ENCODE measurements around the gene EMP2.
"Not testable (repeated sequence)": the region's sequence is repeated elsewhere in the genome, so short reads cannot be mapped to it uniquely, and the experiment has no call there.

The EMP2 gene

GRCh38 chr16:10579965-10580882 lies at the start of gene EMP2:
EMP2 (minus strand) TSS chr16:10580598; CDS start chr16:10547617, 32,981 bp downstream.
- DNase-seq (ENCODE audit: low spot score) = no peak

DNA sequence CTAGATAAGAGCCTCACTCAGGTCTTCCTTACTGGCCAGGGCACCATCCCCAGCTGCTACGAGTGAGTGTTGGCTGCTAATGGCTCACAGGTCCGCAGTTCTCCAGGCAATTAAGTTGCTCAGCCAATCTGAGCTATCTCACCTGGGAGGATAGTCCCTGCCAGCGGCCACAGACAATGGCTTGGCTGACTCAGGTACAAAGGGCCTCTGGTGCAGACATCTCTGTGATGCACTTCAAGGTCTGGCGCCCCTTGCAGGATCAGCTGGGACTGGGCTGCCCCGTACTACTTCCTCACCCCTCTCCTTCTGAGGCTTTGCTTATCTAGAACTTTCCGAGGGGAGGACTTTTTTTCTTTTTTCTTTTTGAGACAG lies 49.2 kb upstream of the EMP2 start:
- DNase-seq (ENCODE audit: low spot score) = no peak

DNA sequence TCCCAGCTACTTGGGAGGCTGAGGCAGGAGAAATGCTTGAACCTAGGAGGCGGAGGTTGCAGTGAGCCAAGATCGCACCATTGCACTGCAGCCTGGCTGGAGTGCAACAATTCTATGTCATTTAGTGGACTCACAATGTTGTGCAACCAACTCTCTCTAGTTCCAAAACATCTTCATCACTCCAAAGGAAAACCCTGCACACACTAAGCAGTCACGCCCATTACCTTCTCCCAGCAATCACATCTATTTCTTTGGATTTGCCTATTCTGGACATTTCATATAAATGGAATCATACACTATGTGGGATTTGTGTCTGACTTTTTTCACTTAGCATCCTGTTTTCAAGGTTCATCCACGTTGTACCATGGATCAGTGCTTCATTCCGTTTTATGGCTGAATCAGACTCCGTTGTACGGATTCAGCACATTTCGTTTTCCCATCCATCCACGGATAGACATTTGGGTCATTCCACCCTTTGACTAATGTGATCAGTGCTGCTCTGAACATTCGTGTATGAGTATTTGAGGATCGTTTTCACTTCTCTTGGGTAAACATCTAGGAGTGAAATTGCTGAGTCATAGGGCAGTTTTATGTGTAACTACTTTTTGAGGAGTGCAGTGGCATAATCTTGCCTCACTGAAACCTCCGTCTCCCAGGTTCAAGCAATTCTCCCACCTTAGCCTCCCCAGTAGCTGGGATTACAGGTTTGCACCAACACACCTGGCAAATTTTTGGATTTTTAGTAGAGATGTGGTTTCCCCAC lies 45.4 kb upstream of the EMP2 start:
- no peak for DNase-seq (ENCODE audit: low spot score)

DNA sequence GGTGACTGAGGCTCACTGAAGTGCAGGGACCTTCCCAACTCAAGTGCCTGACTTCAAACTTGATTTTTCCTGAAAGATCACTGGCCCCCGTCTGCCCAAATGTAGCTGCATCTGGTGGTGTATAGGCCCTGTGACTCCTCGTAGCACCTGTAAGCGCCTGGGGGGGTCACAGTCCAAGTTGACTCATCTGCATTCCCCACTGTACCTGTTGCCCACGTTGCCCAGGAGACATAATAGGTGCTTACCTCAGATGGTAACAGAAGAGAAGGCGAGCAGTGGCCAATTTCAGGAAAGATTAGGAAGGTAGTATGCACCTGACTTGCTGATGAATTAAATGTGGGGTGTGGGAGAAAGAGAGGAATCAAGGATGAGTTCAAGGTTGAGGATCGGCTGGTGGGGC lies 44.1 kb upstream of the EMP2 start:
- no peak for DNase-seq (ENCODE audit: low spot score)

DNA sequence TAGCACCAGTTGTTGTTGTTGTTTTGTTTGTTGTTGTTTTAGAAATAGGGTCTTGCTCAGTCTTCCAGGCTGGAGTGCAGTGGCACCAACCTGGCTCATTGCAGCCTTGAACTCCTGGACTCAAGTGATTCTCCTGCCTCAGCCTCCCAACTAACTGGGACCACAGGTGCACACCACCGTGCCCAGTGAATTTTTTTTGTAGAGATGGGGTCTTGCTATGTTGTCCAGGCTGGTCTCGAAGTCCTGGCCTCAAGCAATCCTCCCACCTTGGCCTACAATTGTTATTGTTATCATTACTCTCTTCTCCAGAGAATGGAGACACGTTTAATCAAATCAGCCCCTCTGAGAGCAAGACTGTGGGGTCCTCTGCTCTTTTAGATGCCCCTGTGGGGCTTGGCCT lies 42.7 kb upstream of the EMP2 start:
- DNase-seq (ENCODE audit: low spot score) = no peak

DNA sequence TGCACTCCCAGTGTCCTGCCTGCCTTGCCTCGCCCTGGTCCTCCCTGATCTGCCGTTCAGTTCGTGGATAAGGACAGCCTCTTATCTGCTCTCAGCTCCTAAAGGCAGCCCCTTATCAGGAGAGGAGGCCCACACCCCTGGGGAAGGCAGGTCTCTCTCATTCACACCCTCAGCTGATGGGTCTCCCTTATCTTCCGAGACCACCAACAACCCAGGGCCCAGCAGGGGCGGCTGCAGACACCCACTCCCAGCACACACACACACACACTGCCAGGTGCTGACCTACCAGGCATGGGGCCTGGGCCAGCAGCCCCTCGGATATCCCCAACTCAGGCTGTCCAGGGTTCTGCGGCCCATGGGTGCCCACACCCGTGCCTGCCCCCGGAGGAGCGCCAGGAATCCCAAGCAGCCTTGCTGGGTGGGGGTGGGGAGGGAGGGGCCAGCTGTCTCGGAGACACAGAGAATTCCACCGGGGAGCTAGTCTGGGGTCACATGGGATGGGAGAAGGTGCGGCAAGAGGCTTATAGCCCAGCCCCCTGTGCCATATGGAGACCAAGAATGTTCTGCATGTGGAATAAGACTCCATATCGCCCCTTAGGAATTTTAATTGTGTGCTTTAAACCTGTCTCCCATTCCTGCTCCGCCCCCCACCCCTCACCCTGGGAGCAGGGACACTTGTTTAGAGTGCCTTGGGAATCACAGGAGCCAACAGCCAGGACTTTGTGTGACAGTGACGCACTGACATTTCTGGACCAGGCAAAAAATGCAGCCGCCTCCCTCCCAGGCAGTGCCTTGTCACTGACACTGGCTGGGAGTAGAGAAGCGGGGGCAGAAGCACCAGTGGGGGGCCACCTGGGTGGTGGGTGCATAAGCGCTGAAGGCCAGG lies 41.9 kb upstream of the EMP2 start:
- no peak for DNase-seq (ENCODE audit: low spot score)

DNA sequence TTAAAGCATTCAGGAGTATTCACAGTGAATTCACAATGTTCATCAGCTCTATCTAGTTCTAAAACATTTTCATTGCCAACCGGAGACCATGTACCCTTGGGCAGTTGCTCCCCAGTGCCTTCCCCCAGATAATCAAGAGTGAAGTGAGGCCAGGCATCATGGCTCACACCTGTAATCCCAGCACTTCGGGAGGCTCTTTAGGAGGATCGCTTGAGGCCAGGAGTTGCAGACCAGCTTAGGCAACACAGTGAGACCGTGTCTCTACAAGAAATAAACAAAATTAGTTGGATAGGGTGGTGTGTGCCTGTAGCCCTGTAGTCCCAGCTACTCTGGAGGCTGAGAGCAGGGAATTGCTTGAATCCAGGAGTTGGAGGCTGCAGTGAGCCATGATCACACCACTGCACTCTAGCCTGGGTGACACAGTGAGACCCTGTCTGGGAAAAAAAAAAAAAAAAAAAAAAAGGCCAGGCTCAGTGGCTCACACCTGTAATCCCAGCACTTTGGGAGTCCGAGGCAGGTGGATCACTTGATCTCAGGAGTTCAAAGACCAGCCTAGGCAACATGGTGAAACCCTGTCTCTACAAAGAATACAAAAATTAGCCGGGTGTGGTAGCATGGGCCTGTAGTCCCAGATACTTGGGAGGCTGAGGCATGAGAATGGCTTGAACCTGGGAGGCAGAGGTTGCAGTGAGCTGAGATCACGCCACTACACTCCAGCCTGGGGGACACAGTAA lies 41.0 kb upstream of the EMP2 start:
- not testable (repeated sequence) for DNase-seq (ENCODE audit: low spot score)

GRCh38 chr16:10620120-10620519 lies 39.7 kb upstream of the EMP2 start:
- DNase-seq (ENCODE audit: low spot score) = no peak

DNA sequence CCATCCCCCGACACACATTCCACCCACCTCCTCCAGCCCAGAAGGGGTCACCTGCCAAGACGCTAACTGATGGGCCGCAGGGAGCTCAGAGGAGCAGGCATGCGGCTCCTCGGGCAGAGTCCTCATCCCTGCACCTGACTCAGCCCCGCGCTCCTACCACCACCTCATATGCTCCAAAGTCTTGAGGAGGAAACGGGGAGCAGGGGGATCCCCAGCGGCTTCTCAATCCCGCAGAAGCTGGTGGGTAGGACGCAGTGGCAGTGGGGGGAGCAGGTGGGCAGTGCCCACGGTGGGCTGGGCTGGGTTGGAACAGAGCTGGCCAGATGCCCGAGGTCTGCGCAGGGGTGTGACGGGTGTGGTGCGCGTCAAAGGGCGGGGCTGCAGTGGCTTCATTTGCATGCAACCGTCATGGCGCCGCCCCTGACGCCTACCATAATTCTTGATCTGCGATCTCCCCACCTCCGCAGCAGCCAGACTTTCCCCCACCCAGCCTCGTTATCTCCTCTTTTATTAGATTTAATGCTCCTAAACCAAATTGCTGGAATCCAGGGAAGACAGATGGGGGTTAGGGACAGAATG lies 39.0 kb upstream of the EMP2 start:
- DNase-seq (ENCODE audit: low spot score) = no peak

DNA sequence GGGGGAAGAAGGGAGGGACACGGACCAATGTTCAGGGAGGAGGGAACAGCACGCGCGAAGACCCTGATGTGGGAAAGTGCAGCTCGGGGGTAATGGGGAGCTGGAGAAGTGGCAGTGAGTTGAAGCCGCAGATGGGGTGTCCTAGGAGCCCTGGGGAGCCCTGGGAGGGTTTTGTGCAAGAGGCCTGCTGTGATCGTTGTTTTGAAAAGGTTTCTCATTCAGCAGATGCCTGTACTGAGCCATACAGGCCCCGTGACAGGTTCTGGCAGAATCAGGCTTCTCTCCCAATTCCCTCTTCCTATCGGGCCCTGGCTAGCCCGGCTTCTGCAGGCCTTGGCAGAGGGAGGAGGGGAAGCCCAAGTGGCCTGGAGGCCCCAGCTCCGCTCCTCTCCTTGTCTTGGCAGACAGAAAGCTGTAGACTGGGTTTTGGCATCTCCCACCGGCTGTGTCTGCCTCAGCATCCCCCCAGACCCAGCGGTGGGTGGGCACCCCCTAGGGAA lies 38.4 kb upstream of the EMP2 start:
- no peak for DNase-seq (ENCODE audit: low spot score)

- DNase-seq (ENCODE audit: low spot score) = no peak
Observed at GRCh38 chr16:10617662-10618420, 37.4 kb upstream of the EMP2 start.

DNA sequence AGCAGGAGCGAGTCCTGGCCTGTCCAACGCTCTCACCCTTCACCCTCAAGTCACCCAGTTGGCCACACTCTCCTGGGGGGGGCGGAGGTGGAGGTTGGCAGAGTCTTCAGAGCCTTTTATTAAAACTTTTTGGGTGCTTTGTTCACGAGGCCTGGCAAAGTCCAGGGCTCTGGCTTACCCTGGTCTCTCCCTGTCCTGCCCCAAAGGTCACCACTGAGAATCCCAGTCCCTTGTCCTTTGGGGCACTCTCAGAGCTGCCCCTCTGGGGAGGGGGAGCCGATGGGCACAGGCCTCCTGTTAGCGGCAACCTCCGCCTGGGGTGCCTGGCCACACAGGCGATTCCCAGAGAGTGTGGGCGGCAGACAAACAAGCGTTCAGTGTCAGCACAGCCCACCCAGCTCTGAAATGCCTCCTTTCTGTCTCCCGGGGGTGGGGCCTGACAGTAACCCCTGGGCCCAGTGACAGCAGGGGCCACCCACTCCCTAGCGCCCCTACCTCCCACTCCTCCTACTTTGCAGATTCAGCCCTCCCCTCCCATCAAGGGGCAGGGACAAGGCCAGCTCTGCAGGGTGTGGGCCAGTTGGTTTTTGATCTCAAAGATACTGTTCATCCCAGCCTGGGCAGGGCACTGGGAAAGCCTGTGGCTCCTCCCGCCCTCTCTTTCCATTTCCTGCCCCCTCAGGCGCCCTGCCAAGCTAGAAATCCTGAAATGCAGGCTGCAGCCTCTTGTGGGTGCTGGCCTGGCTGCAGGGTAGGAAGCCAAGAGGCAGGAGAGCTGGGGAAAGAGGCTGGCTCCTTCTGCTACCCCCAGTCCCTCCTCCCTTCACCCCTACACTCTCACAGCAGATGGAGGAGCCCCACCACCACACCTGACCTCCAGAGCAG lies 36.6 kb upstream of the EMP2 start:
- no peak for DNase-seq (ENCODE audit: low spot score)

DNA sequence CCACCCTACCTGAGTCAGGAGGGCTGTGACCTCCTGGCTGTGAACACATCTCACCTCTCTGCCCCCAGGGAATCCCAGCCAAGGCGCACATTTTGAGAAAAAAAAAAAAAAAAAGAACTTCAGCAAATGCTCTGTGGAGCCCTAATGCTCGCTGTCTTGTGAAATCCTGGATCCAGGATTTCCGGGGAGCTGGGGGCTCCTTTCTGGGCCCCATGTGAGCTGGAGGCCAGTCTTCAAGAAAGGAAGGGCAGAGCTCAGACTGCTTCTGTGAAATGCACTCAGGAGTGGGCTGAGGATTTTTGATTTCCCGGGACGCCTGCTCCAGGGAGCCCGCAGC lies 36.0 kb upstream of the EMP2 start:
- DNase-seq (ENCODE audit: low spot score) = no peak

DNA sequence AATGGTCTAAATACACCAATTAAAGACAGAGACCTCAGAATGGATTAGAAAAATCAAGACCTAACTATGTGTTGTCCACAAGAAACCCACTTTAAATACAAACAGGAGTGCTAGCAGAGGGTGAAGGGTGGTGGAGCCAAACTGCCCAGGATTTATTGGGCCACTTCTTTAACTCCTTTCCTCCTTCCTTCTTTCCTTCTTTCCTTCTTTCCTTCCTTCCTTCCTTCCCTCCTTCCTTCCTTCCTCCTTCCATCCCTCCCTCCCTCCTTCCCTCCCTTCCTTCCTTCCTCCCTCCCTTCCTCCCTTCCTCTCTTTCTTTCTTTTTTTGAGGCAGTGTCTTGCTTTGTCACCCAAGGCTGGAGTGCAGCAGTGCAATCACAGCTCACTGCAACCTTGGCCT lies 34.3 kb upstream of the EMP2 start:
- DNase-seq (ENCODE audit: low spot score) = no peak

DNA sequence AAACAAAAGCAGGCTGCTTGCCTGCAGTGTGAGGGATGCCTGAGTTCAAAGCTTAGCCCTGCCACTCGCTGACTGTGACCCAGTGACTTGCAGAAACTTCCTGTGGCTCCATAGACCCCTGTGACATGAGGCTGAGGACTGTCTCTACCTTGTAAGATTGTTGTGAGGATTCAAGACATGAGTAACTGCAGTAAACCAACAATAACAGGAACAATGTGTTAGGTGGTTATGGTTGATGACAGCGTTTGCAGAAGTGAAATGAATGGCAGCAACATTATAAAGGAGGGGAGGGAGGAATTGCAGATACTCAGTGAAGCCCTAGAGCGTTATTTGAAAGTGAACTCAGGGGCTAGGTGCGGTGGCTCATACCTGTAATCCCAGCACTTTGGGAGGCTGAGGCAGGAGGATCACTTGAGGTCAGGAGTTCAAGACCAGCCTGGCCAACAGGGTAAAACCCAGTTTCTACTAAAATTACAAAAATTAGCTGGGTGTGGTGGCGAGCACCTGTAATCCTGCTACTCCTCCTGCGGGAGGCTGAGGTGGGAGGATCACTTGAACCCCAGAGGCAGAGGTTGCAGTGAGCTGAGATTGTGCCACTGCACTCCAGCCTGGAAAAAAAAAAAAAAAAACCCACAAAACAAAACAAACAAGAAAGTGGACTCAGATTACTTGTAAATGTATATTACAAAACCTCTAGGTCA lies 33.5 kb upstream of the EMP2 start:
- no peak for DNase-seq (ENCODE audit: low spot score)

GRCh38 chr16:10612649-10613179 lies 32.3 kb upstream of the EMP2 start:
- no peak for DNase-seq (ENCODE audit: low spot score)

DNA sequence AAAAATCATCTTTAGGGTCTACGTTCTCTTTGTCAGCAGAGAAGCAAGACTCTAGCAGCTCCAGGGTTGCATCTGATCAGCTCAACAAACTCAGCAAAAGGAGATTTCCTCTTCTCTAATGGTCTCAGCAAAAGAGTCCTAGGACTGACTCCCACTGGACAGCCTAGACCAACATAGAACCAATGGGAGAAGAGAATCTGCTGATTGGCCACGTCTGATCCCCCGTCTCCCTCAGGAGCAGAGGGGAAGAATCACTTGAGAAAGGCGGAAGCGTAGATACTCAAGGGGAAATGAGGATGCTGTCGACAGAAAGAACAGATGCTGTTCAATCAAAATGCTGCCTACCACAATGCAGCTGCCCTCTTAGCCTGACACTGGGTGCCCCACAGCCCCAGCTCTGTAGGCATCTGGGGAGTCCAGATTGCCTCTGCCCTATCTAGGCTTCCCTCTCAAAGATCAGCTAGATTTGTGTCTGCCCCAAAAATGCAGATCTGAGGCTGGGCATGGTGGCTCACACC lies 31.5 kb upstream of the EMP2 start:
- DNase-seq (ENCODE audit: low spot score) = no peak

GRCh38 chr16:10610499-10611184 lies 30.2 kb upstream of the EMP2 start:
- no peak for DNase-seq (ENCODE audit: low spot score)
